MM.1S (cell line): ENCODE results near the gene API5.

Source experiments
- DNase-seq: peaks from one replicate; pipeline ENCODE4 v3.0.0-alpha.2; 2015
- H2AFZ ChIP-seq: fragments of 300-600 bp; sonication (generic); 2 replicates; pipeline ENCODE4 v1.6.0; 2016; ENCODE audit warnings: antibody characterized with exemption, low read length
- H3F3A ChIP-seq: fragments of 300-600 bp; sonication (generic); 2 replicates; pipeline ENCODE4 v1.6.1; 2016; ENCODE audit warnings: mild to moderate bottlenecking, antibody characterized with exemption, low read length, moderate library complexity, mixed read lengths; ENCODE audit not compliant: insufficient read depth
- H3K27ac ChIP-seq: fragments of 300-600 bp; sonication (generic); 2 replicates; pipeline ENCODE4 v1.5.1; 2016; ENCODE audit warnings: mild to moderate bottlenecking, low read length
- H3K27me3 ChIP-seq: fragments of 300-600 bp; sonication (generic); replicated peaks from 2 replicates; pipeline ENCODE4 v1.6.0; 2016; ENCODE audit warnings: low read length; ENCODE audit not compliant: insufficient read depth
- H3K36me3 ChIP-seq: fragments of 300-600 bp; sonication (generic); replicated peaks from 2 replicates; pipeline ENCODE4 v1.6.1; 2016; ENCODE audit warnings: mild to moderate bottlenecking, low read length, mixed read lengths; ENCODE audit not compliant: insufficient read depth
- H3K4me1 ChIP-seq: fragments of 300-600 bp; sonication (generic); 2 replicates; pipeline ENCODE4 v1.6.1; 2016; ENCODE audit warnings: low read length, mixed read lengths
- H3K4me2 ChIP-seq: fragments of 300-600 bp; sonication (generic); 2 replicates; pipeline ENCODE4 v1.6.0; 2016; ENCODE audit warnings: low read depth, low read length
- H3K4me3 ChIP-seq: fragments of 300-600 bp; sonication (generic); 2 replicates; pipeline ENCODE4 v1.5.1; 2016; ENCODE audit warnings: low read length, mixed read lengths
- H3K79me2 ChIP-seq: fragments of 300-600 bp; sonication (generic); 2 replicates; pipeline ENCODE4 v1.6.1; 2016; ENCODE audit warnings: mixed run types, low read length, mixed read lengths
- H3K9ac ChIP-seq: fragments of 300-600 bp; sonication (generic); 2 replicates; pipeline ENCODE4 v1.6.1; 2016; ENCODE audit warnings: low read length, mixed read lengths
- H3K9me2 ChIP-seq: fragments of 300-600 bp; sonication (generic); replicated peaks from 2 replicates; pipeline ENCODE4 v1.6.1; 2016; ENCODE audit warnings: mild to moderate bottlenecking, low read length, mixed read lengths; ENCODE audit not compliant: insufficient read depth
- H3K9me3 ChIP-seq: fragments of 300-600 bp; sonication (generic); replicated peaks from 2 replicates; pipeline ENCODE4 v1.6.1; 2016; ENCODE audit warnings: mild to moderate bottlenecking, low read length, mixed read lengths; ENCODE audit not compliant: insufficient read depth
- H4K20me1 ChIP-seq: fragments of 300-600 bp; sonication (generic); 2 replicates; pipeline ENCODE4 v1.6.1; 2016; ENCODE audit warnings: mild to moderate bottlenecking, low read length, moderate library complexity, mixed read lengths; ENCODE audit not compliant: insufficient read depth
- CTCF ChIP-seq: fragments of 300-600 bp; sonication (generic); IDR thresholded peaks from 2 replicates; pipeline ENCODE4 v1.5.1; 2016; ENCODE audit warnings: antibody characterized with exemption, low read length, mixed read lengths
- EZH2 ChIP-seq: fragments of 300-600 bp; sonication (generic); optimal IDR thresholded peaks from 2 replicates; pipeline ENCODE3; 2017; ENCODE audit warnings: low read depth, mild to moderate bottlenecking, antibody characterized with exemption, low read length, mixed read lengths
- EZH2phosphoT487 ChIP-seq: fragments of 300-600 bp; sonication (generic); IDR thresholded peaks from 2 replicates; pipeline ENCODE4 v1.6.1; 2018; ENCODE audit warnings: antibody characterized with exemption, low read length

Gene API5

GRCh38 chr11:43298397-43298796 lies 13.4 kb upstream of the API5 start:
- H3K27me3 ChIP-seq = no peaks in the 10 kb centered on the region
- H3K27ac ChIP-seq = no peak overlapping the region
- H3K9ac ChIP-seq = no peak overlapping the region
- no peaks in the 10 kb centered on the region for H3K9me2 ChIP-seq
- no peak overlapping the region for H2AFZ ChIP-seq
- H3K4me1 ChIP-seq = no peaks in the 10 kb centered on the region
- no peaks in the 10 kb centered on the region for H3F3A ChIP-seq
- no peaks in the 10 kb centered on the region for H4K20me1 ChIP-seq
- H3K79me2 ChIP-seq = no peaks in the 10 kb centered on the region
- no peak overlapping the region for H3K4me3 ChIP-seq
- H3K4me2 ChIP-seq = no peak overlapping the region
- no peak for DNase-seq
- no peaks in the 10 kb centered on the region for H3K9me3 ChIP-seq
- H3K36me3 ChIP-seq = no peaks in the 10 kb centered on the region
- TF ChIP-seq CTCF (no peak), EZH2 (no peak), EZH2phosphoT487 (no peak)

- Histone ChIP-seq H3K9ac (no peak overlapping the region), H3K4me1 (peaks cover 33% of the 10 kb centered on the region), H3K4me3 (no peak overlapping the region), H3K79me2 (peaks cover 90% of the 10 kb centered on the region), H3K9me3 (no peaks in the 10 kb centered on the region), H3K4me2 (peak overlapping the region; percentile 20; the same call in 1 of the 2 replicates), H3K36me3 (no peaks in the 10 kb centered on the region; the same call in 1 of the 2 replicates), H3K27ac (no peak overlapping the region), H3K27me3 (no peaks in the 10 kb centered on the region), H2AFZ (no peak overlapping the region), H3K9me2 (no peaks in the 10 kb centered on the region), H4K20me1 (peaks cover 39% of the 10 kb centered on the region; the same call in 1 of the 2 replicates), H3F3A (peaks cover 20% of the 10 kb centered on the region)
- TF ChIP-seq CTCF (no peak), EZH2phosphoT487 (no peak), EZH2 (no peak)
- DNase-seq = no peak
Measured at GRCh38 chr11:43315966-43316365, 4.2 kb downstream of the API5 start.

GRCh38 chr11:43316451-43316850 lies 4.7 kb downstream of the API5 start:
- H3K79me2 ChIP-seq = peaks cover 91% of the 10 kb centered on the region
- H3K9me3 ChIP-seq = no peaks in the 10 kb centered on the region
- no peak overlapping the region for H3K4me3 ChIP-seq
- H3K27ac ChIP-seq = no peak overlapping the region
- H2AFZ ChIP-seq = no peak overlapping the region
- peaks cover 20% of the 10 kb centered on the region for H3F3A ChIP-seq
- TF ChIP-seq EZH2phosphoT487 (no peak), CTCF (no peak), EZH2 (no peak)
- H3K27me3 ChIP-seq = no peaks in the 10 kb centered on the region
- peak overlapping the region; percentile 23; the same call in 1 of the 2 replicates for H3K4me2 ChIP-seq
- no peak overlapping the region for H3K9ac ChIP-seq
- peaks cover 33% of the 10 kb centered on the region for H3K4me1 ChIP-seq
- DNase-seq = peak; percentile 76
- no peaks in the 10 kb centered on the region; the same call in 1 of the 2 replicates for H3K36me3 ChIP-seq
- peaks cover 39% of the 10 kb centered on the region; the same call in 1 of the 2 replicates for H4K20me1 ChIP-seq
- no peaks in the 10 kb centered on the region for H3K9me2 ChIP-seq
